HFF-Myc (cell line): Measurements from ENCODE around the gene ZNF471.
A peak's percentile ranks its signal among the peaks of the same experiment; 100 is the strongest.

Experiments
- DNase-seq: peaks from one replicate; pipeline ENCODE4 v3.0.0-alpha.2; 2011; ENCODE audit warnings: low read depth; ENCODE audit errors: extremely low read depth
- H3K4me3 ChIP-seq: replicated peaks from 2 replicates; pipeline ENCODE4 v1.5.1; 2011; ENCODE audit warnings: low read depth, mild to moderate bottlenecking, control low read depth, low read length
- TF ChIP-seq, protein P1 (sequence below): IDR thresholded peaks from 2 replicates; pipeline ENCODE4 v1.5.1; 2012; ENCODE audit warnings: mild to moderate bottlenecking, low read depth, low read length, control low read depth; ENCODE audit errors: missing control alignments

Gene ZNF471

DNA sequence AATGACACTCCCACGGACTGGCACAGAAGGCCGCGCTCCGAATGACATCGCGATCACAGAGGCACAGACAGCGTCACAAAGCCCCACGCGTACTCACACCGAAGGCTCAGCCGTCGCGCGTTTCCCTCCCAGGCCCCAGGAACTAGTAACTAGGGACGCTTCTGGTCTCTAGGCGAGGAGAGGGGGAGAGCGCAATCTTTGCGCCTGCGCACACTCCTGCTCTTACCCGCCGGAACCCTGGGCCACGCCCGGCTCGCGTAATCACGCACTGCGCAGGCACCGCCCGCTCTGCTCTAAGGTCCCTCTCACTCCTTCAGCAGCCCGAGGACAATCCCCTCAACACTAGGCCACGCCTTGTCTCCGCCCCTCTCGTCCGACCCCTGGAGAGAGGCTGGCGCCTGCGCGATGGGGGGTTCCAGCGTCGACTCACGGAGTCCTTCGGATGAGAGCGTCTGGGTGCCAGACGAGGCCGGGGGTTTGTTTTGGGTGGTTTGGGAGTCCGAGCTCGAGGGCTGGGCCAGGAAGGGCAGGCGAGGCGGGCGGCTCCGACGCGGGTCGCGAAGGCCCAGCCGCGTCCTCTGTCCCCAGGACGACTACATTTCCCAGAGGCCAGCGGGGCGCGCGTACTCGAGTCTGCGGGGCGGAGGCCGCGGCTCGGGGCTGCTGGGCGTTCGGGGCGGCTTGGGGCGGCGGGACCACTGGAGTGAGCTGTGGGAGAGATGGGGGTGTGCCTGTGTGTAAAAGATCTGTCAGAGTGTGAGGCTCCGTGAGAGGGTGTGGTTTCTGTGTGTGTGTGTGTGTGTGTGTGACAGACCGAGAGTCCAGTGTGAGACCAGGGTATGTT is at the start of gene ZNF471:
Gene ZNF471, plus strand, starts transcription at position 410 of the 844 bp plus-strand sequence. CDS start 3,717 bp downstream, outside the sequence.
- H3K4me3 ChIP-seq: peak within 1 kb of the TSS; percentile 48
- TF ChIP-seq, protein P1, sequence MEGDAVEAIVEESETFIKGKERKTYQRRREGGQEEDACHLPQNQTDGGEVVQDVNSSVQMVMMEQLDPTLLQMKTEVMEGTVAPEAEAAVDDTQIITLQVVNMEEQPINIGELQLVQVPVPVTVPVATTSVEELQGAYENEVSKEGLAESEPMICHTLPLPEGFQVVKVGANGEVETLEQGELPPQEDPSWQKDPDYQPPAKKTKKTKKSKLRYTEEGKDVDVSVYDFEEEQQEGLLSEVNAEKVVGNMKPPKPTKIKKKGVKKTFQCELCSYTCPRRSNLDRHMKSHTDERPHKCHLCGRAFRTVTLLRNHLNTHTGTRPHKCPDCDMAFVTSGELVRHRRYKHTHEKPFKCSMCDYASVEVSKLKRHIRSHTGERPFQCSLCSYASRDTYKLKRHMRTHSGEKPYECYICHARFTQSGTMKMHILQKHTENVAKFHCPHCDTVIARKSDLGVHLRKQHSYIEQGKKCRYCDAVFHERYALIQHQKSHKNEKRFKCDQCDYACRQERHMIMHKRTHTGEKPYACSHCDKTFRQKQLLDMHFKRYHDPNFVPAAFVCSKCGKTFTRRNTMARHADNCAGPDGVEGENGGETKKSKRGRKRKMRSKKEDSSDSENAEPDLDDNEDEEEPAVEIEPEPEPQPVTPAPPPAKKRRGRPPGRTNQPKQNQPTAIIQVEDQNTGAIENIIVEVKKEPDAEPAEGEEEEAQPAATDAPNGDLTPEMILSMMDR: no peak
- DNase-seq: peak; percentile 92

DNA sequence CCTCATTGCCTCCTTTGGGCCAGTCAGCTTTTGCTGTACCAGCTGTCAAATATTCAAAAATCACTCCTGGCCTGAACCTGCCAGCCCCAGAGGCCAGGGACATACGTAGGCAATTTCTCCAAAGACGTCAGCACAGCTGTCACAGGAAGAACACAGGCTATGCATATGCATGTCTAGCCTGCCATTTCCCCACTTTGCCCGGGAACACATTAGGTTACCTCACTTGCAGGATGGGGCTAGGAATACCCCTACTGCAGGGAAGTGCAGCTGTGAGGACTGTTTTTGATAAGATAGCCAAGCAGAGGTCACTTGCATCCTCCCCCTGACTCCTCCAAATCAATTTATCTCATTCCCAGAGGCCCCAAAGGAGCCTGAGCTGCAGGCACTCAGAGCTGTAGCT is 33.3 kb upstream of the ZNF471 start:
- TF ChIP-seq, protein P1: no peak
- no peak overlapping the region for H3K4me3 ChIP-seq

DNA sequence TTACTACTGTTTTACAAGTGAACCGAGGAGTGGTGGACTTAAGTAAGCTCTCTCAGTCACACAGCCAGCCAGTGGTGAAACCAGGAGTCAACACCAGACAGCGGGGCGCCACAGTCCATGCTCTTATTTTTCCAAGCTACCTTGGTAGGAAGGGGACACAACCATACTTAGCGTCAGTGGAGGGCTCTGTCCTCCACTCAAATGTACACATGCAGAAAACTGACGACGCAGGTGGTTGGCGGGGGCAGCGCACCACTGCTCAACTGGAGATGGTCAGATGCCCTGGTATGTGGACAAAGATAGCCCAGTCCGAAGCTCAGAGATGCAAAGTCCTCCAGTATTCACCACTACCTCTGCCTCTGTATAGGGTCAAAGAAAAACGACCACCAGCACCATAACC is 31.6 kb upstream of the ZNF471 start:
- peak overlapping the region; percentile 52 for H3K4me3 ChIP-seq
- TF ChIP-seq, protein P1: no peak
- no peak for DNase-seq

More for the DNA sequence above, 33.3 kb upstream of the ZNF471 start:
- DNase-seq: no peak

DNA sequence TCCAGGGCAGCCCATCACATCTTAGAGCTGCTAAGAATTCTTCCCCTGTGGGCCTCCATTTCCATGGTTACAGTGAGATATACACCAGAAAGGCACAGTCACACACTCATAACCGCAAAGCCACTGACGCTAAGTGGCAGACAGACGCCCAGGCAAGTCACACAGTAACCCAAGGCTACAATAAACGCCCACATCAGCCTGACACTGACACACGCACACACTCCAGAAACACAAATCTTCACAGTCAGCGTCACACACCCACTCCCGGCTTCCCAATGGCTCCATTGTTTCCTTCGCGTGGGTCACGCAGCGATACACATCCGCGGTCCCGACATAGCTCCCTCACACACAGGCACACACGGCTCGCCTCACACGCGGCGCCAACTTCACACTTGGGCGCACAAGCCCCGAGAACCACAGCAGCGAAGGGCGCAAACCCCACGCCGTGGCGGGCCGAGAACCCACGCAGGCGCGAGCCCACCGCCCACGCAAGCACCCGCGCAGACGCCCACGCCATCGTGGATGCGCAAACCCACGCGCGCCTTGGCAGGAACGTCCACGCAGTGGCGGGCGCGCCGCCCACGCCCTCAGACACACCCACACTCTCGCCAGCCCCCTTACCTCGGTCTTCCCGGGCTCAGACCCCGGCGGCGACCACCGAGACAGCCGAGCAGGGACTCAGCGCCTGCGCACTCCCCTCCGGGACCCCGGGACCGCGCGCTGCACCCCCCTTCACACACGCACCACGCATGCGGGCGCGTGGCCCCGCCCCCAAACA is 30.8 kb upstream of the ZNF471 start, which contains the start of gene ZNF667:
Gene ZNF667, minus strand, starts transcription at position 695 of the 778 bp plus-strand sequence. CDS start 14,975 bp downstream, outside the sequence.
- peak within 1 kb of the TSS; percentile 52 for H3K4me3 ChIP-seq
- TF ChIP-seq, protein P1: no peak
- DNase-seq: peak; percentile 11

DNA sequence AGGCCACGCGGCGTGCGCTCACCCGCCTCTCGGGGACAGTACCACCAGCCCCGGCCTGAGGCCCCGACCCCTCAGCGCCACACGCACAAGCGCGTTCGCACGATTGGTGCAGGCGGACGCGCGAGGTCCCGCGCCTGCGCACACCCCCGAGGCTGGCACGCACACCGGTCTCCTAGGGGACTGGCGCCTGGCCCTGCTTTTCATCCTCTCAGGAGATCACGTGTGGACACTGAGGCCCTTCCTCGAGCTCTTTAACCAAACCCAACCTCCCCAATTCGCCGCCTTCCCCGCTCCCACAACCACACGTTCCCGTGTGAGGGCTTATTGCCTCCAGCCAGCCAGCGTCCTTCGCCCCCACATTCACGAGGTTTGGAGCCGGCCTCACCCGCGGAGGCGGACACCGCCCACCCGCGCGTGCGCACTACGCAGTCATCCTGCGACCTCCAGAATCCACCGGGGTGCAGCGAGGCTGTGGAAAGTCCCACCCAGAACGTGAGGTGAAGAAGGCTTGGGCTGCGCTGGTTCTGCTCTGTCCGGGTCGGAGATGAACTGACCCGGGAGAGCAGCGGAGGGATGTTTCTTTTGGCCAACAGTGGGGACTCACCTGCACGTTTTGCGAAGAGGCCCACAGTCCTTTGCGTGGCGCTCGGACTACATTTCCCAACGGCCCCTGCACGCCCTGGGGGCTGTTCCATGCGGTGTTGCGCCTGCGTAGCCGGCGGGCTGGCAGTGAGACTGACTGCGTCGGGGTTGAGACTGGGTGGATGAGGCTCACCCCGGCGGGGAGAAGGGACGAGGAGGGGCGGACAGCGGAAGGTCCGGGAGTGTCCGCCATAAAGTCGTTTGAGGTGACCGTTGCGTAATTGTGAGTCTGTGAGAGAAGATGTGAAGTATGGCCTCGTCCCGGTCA is 30.0 kb upstream of the ZNF471 start:
- peak; percentile 54 for DNase-seq
- peak overlapping the region; percentile 52 for H3K4me3 ChIP-seq
- TF ChIP-seq, protein P1: no peak

DNA sequence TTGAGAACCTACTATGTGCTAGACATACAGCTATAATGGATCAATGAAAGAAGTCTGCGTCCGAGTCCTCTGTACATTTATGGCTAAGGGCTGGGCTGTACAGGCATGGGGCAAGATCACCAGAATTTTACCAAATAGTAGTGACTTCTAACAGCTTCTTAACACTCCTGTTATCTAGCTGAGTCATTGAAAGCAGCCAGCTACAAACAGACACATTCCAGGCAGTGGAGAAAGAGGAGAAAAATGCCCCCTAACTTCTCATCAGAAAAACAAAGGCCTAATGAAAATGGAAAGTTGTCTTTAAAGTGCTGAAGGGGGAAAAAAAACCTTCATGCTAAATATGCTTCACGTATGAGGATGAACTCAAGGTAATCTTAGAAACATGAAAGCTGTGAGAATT is 16.3 kb upstream of the ZNF471 start:
- TF ChIP-seq, protein P1: no peak
- DNase-seq: no peak
- H3K4me3 ChIP-seq: no peak overlapping the region
